Neuronal stem cell (in vitro differentiated cells): ENCODE measurements around the gene OR5A1.

Experiments used
- DNase-seq: peaks from one replicate; pipeline ENCODE4 v3.0.0-alpha.2; 2013; ENCODE audit warnings: low spot score
- H2AFZ ChIP-seq: one replicate; pipeline ENCODE4 v1.6.1; 2013; ENCODE audit warnings: mild to moderate bottlenecking, low read length, inconsistent platforms
- H2AK5ac ChIP-seq: 2 replicates; pipeline ENCODE4 v1.6.1; 2013; ENCODE audit warnings: low read depth, mild to moderate bottlenecking, inconsistent platforms, low read length, moderate library complexity, mixed read lengths
- H2BK120ac ChIP-seq: 2 replicates; pipeline ENCODE4 v1.6.1; 2013; ENCODE audit warnings: low read depth, mild to moderate bottlenecking, inconsistent platforms, low read length, moderate library complexity, mixed read lengths
- H2BK12ac ChIP-seq: one replicate; pipeline ENCODE4 v1.6.1; 2013; ENCODE audit warnings: low read length, inconsistent platforms
- H2BK15ac ChIP-seq: 2 replicates; pipeline ENCODE4 v1.6.1; 2013; ENCODE audit warnings: mild to moderate bottlenecking, low read length, inconsistent platforms, mixed read lengths
- H2BK5ac ChIP-seq: one replicate; pipeline ENCODE4 v1.6.1; 2013; ENCODE audit warnings: inconsistent platforms, mild to moderate bottlenecking, low read length, moderate library complexity
- H3K14ac ChIP-seq: one replicate; pipeline ENCODE4 v1.6.1; 2013; ENCODE audit warnings: low read length, inconsistent platforms
- H3K18ac ChIP-seq: 2 replicates; pipeline ENCODE4 v1.6.1; 2013; ENCODE audit warnings: low read length, inconsistent platforms
- H3K23ac ChIP-seq: 2 replicates; pipeline ENCODE4 v1.6.1; 2013; ENCODE audit warnings: low read depth, mild to moderate bottlenecking, mixed read lengths, low read length, inconsistent platforms; ENCODE audit not compliant: poor library complexity
- H3K27ac ChIP-seq: replicated peaks from 3 replicates; pipeline ENCODE4 v1.5.1; 2013; ENCODE audit warnings: low read length, inconsistent platforms
- H3K27me3 ChIP-seq, 3 experiments: 2 replicates each; pipeline ENCODE4 v1.6.1; 2013; ENCODE audit warnings: low read length in 3 of 3, mild to moderate bottlenecking in 2 of 3, inconsistent platforms in 1 of 3, low read depth in 1 of 3, mixed read lengths in 1 of 3, moderate library complexity in 1 of 3; ENCODE audit not compliant: control insufficient read depth in 3 of 3, insufficient read depth in 3 of 3
- H3K36me3 ChIP-seq, 2 donors: replicated peaks in 1 of 2; 2 replicates each; pipeline ENCODE4 v1.6.1; 2013; ENCODE audit warnings: low read length in 2 of 2; ENCODE audit not compliant: control insufficient read depth in 2 of 2, insufficient read depth in 2 of 2
- H3K4ac ChIP-seq: 2 replicates; pipeline ENCODE4 v1.6.1; 2013; ENCODE audit warnings: inconsistent platforms, mild to moderate bottlenecking, low read length, moderate library complexity
- H3K4me1 ChIP-seq, 2 donors: 1 replicate in 1 of 2; 2 replicates in 1 of 2; pipeline ENCODE4 v1.6.1; 2013; ENCODE audit warnings: low read length in 2 of 2, low read depth in 1 of 2; ENCODE audit not compliant: control insufficient read depth in 2 of 2, insufficient read depth in 1 of 2
- H3K4me2 ChIP-seq: one replicate; pipeline ENCODE4 v1.6.1; 2013; ENCODE audit warnings: mild to moderate bottlenecking, low read length, inconsistent platforms; ENCODE audit not compliant: insufficient read depth, poor library complexity, severe bottlenecking
- H3K4me3 ChIP-seq, 2 donors: 2 replicates each; pipeline ENCODE4 v1.5.1; 2013; ENCODE audit warnings: low read length in 2 of 2, mild to moderate bottlenecking in 2 of 2, inconsistent platforms in 1 of 2, moderate library complexity in 1 of 2
- H3K79me1 ChIP-seq: one replicate; pipeline ENCODE4 v1.6.1; 2013; ENCODE audit warnings: low read depth, mild to moderate bottlenecking, inconsistent platforms, low read length, moderate library complexity
- H3K9ac ChIP-seq: one replicate; pipeline ENCODE4 v1.6.1; 2013; ENCODE audit warnings: mild to moderate bottlenecking, low read depth, low read length, inconsistent platforms; ENCODE audit not compliant: poor library complexity
- H3K9me3 ChIP-seq, 2 donors: replicated peaks in 1 of 2; 2 replicates each; pipeline versions ENCODE3 to v1.6.1; 2013; ENCODE audit warnings: low read length in 2 of 2, mild to moderate bottlenecking in 2 of 2, inconsistent platforms in 1 of 2, low read depth in 1 of 2, mixed read lengths in 1 of 2, moderate library complexity in 1 of 2; ENCODE audit not compliant: control insufficient read depth in 2 of 2, insufficient read depth in 1 of 2
- H4K8ac ChIP-seq: one replicate; pipeline ENCODE4 v1.6.1; 2013; ENCODE audit warnings: low read depth, mild to moderate bottlenecking, inconsistent platforms, low read length, moderate library complexity
- H4K91ac ChIP-seq: one replicate; pipeline ENCODE4 v1.6.1; 2013; ENCODE audit warnings: low read length, low read depth, mild to moderate bottlenecking, inconsistent platforms; ENCODE audit not compliant: poor library complexity
- WGBS, 2 donors: extraction: QIAGEN DNeasy Blood & Tissue Kit; methylation state at CpG; one replicate each; pipeline ENCODE4 v1.1.7; 2013; ENCODE audit warnings: missing lambda C conversion rate in 2 of 2, mixed read lengths in 1 of 2; ENCODE audit not compliant: insufficient read length in 2 of 2, insufficient replicate concordance in 1 of 2; ENCODE audit errors: extremely low coverage in 2 of 2; 5-methylcytosine and 5-hydroxymethylcytosine counted together

The OR5A1 gene

GRCh38 chr11:59480359-59480758 lies 44.1 kb downstream of the OR5A1 start:
- no peak overlapping the region for H4K8ac ChIP-seq
- H2BK12ac ChIP-seq: no peak overlapping the region
- H2AFZ ChIP-seq: no peak overlapping the region
- H3K4me1 ChIP-seq: no peaks in the 10 kb centered on the region
- H3K27ac ChIP-seq: no peak overlapping the region
- H3K23ac ChIP-seq: no peak overlapping the region
- no peaks in the 10 kb centered on the region for H3K79me1 ChIP-seq
- no peak overlapping the region for H4K91ac ChIP-seq
- no peak overlapping the region for H2BK15ac ChIP-seq
- H2AK5ac ChIP-seq: no peak overlapping the region
- H3K36me3 ChIP-seq: no peaks in the 10 kb centered on the region
- no peak overlapping the region for H3K14ac ChIP-seq
- no peak overlapping the region for H3K4me2 ChIP-seq
- H2BK120ac ChIP-seq: no peak overlapping the region
- no peak overlapping the region for H3K4ac ChIP-seq
- WGBS, 2 donors: no CpG with 5 or more reads among the region's 3 CpGs
- no peaks in the 10 kb centered on the region for H3K27me3 ChIP-seq
- H3K4me3 ChIP-seq: no peak overlapping the region
- H3K9me3 ChIP-seq: no peaks in the 10 kb centered on the region
- H3K9ac ChIP-seq: no peak overlapping the region
- DNase-seq: no peak
- no peak overlapping the region for H3K18ac ChIP-seq
- H2BK5ac ChIP-seq: no peak overlapping the region
